Measurements from ENCODE around the gene THRAP3.
A peak's percentile ranks its signal among the peaks of the same experiment; 100 is the strongest.
"Not testable (repeated sequence)": the region's sequence is repeated elsewhere in the genome, so short reads cannot be mapped to it uniquely, and the experiment has no call there.

Gene THRAP3

DNA sequence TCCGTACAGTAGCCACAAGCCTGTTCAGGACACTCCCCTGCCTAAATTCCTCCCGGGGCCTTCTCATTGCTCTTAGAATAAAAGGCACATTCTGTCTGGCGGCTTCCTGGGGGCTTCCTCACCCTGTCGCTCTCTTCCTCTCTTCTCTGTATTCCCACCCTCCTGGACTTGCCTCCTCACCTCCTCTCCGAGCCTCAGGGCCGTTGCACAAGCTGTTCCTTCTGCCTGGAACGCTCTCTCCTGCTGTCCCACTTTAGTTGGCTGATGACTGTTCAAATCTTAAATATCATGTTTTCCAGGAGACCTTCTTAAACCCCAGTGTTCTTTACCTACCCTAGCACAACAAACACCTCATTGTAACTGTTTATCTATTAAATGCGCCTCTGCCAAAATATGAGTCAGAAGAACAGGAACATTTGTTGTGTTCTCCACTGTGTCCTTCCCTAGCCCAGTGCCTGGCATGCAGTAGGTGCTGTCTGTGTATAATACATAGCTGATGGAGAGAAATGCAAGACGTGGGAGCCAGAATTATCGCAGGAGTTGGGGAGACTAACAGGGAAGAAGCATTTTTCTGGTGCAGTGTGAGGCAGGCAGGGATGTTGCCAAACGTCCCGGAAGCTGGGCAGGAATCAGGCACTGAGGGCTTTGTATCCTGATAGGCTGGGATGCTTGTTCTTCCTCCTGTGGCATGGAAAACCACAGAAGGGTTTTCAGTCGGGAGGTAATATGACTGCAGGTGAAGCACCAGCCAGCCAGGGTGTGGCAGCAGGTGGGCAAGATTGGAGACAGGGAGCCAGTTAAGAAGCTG is 24.1 kb upstream of the THRAP3 start:
- Mint-ChIP-seq H3K4me1 (peaks cover under 1% of the 10 kb centered on the region), H3K9me3 (no peaks in the 10 kb centered on the region), H3K27me3 (no peaks in the 10 kb centered on the region), H3K36me3 (no peaks in the 10 kb centered on the region), H3K27ac (no peak overlapping the region), H3K4me3 (no peak overlapping the region)

DNA sequence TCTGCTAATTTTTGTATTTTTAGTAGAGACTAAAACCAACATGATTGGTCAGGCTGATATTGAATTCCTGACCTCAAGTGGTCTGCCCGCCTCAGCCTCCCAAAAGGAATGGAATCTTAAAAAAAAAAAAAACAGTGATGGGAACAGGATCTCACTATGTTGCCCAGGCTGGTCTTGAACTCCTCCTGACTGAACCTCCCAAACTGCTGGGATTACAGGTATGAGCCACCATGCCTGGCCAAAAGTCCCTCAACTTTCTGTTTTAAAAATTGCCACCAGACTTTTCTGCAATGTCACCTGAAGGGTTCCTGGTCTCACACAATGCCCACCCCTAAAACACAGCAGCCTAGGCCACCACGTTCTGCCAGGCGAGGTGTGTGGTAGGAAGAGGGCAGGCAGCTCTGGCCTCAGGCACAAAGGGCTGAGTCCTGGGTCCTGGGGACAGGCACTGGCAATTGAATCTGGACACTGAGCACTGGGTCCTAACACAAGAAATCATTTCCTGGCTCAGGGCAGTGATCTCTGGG is 21.2 kb upstream of the THRAP3 start:
- Mint-ChIP-seq H3K4me3 (no peak overlapping the region), H3K27ac (no peak overlapping the region), H3K27me3 (no peaks in the 10 kb centered on the region), H3K36me3 (no peaks in the 10 kb centered on the region), H3K4me1 (peaks cover 8% of the 10 kb centered on the region), H3K9me3 (no peaks in the 10 kb centered on the region)

DNA sequence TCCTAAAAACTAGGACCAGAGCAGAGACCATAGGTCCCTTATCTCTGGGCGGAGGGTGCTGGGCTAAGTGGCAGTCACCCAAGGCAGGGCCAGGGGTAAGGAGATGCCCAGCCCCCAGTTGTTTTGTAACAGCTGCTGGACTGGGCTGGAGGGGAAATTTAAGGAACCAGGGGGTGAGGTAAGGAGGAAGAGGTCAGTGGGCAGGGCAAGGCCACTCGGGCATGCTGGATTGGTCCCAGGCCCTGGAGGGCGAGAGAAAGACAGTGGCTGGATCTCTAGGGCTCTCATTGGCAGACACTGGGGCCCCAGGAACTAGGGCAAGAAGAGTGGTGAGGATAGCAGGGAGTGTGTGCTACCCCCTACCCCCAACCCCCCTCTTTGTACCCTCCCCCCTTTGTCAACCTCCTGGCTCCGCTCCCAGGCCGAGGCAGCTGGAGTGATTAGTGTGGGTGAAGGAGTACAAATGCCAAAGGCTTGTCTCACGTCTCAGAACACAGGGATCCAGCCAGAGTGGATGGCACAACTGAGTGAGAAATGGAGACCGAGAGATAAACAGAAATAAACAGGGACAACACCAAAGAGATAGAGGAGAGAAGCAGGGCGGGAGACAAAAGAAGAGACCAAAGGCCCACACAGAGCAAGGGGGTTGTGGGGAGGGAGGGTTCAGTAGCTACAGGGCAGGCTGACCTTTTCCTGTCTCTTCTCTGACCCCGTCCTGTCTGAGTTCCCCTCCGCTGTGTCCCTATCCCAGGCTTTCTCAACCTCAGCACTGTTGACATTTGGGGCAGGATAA is 20.5 kb upstream of the THRAP3 start:
- H3K36me3 Mint-ChIP-seq, result no peaks in the 10 kb centered on the region
- no peaks in the 10 kb centered on the region for H3K27me3 Mint-ChIP-seq
- peaks cover 8% of the 10 kb centered on the region for H3K4me1 Mint-ChIP-seq
- no peak overlapping the region for H3K4me3 Mint-ChIP-seq
- H3K27ac Mint-ChIP-seq, result no peak overlapping the region
- H3K9me3 Mint-ChIP-seq, result no peaks in the 10 kb centered on the region

DNA sequence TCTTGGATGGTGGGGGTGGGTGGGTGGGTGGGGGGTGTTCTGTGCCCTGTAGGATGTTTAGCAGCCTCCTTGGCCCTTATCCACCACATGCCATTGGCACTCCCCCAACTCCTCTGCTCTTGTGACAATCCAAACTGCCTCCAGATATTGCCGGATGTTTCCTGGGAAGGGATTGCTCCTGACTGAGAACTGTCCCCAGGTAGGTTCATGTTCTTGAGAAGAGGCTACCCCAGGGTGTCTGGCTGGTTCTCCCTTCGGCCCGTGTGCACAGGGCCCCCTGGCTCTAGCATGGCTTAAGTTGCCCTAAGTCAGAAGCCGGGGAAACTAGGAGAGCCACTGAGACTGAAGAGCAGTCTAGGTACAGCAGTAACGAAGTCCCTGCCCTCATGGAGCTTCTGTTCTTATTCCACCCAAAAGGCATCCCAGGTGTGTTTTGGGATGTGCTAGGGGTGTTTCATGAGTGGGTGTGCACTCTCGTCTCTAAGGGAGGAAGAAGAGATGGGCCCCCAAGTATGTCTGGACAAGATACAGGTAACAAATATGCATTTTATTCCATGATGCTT is 19.8 kb upstream of the THRAP3 start:
- Mint-ChIP-seq H3K27ac (no peak overlapping the region), H3K36me3 (no peaks in the 10 kb centered on the region), H3K27me3 (no peaks in the 10 kb centered on the region), H3K4me1 (peaks cover 8% of the 10 kb centered on the region), H3K9me3 (no peaks in the 10 kb centered on the region), H3K4me3 (no peak overlapping the region)

DNA sequence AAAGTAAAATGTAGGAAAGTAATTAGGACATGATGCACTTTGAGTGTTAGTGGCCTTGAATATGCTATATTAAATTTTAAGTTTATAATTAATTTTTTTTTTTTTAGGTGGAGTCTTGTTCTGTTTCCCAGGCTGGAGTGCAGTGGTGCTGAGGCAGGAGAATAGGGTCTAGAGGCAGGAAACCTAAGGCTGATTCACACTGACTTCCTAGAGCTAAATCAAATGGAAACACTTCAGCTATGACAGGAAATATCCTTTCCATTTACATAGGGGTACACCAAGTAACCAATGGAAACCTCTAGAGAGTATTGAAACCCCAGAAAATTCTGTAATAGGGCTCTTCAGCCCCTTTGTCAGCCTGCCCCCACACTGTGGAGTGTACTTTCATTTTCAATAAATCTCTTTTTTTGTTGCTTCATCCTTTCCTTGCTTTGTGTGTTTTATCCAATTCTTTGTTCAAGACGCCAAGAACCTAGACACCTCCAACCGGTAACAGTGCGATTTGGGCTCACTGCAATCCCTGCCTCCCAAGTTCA is 17.9 kb upstream of the THRAP3 start:
- H3K27ac Mint-ChIP-seq, result no peak overlapping the region
- H3K27me3 Mint-ChIP-seq, result no peaks in the 10 kb centered on the region
- no peaks in the 10 kb centered on the region for H3K9me3 Mint-ChIP-seq
- H3K4me3 Mint-ChIP-seq, result peak overlapping the region; percentile 24
- H3K36me3 Mint-ChIP-seq, result no peaks in the 10 kb centered on the region
- H3K4me1 Mint-ChIP-seq, result peaks cover 8% of the 10 kb centered on the region

DNA sequence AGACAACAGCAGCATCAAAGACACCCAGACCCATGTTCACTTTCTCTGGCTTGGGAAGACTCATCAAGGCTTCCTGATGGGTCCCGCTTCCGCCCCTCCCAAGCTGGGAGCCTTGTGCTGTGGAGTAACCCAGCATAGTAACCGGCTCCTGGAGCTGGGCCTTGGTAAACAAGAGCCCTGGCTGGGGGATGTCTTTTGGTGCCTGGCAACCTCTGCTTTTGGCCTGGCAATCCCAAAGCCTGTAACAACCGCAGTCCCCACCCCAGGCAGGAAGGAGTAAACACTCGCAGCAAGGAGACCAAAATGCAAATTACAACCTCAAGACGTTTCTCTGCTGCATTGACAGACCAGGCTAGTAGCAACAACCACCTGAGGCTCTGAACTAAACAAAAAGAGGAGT is 16.9 kb upstream of the THRAP3 start:
- H3K36me3 Mint-ChIP-seq, result no peaks in the 10 kb centered on the region
- H3K27ac Mint-ChIP-seq, result no peak overlapping the region

DNA sequence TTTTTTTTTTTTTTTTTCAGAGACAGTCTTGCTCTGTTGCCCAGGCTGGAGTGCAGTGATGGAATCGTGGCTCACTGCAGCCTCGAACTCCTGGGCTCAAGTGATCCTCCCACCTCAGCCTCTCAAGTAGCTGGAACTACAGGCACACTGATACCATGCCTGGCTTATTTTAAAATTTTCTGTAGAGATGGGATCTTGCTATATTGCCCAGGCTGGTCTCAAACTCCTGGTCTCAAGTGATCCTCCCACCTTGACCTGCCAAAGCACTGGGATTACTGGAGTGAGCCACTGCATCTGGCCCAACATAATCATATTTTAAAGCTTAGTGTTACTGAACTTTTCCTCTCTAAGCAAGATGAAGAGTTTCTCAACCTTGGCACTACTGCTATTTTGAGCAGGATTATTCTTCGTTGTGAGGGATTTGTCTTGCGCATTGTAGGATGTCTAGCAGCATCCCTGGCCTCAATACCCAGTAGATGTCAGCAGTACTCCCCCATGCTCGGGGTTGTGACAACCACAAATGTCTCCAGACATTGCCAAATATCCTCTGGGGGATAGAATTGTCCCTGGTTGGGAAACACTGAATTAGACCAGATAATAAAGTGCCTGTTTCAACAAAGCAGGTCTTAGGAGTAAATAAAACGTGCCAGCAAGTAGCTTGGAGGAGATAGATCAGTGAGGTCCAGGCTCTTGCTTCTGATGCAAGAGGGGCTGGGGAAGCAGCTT is 15.1 kb upstream of the THRAP3 start:
- Mint-ChIP-seq H3K4me1 (peaks cover 8% of the 10 kb centered on the region), H3K27me3 (no peaks in the 10 kb centered on the region), H3K4me3 (no peak overlapping the region), H3K9me3 (no peaks in the 10 kb centered on the region), H3K27ac (no peak overlapping the region), H3K36me3 (no peaks in the 10 kb centered on the region)

More for the DNA sequence above, 16.9 kb upstream of the THRAP3 start:
- no peak overlapping the region for H3K4me3 Mint-ChIP-seq
- no peaks in the 10 kb centered on the region for H3K27me3 Mint-ChIP-seq
- no peaks in the 10 kb centered on the region for H3K9me3 Mint-ChIP-seq
- peaks cover 8% of the 10 kb centered on the region for H3K4me1 Mint-ChIP-seq

DNA sequence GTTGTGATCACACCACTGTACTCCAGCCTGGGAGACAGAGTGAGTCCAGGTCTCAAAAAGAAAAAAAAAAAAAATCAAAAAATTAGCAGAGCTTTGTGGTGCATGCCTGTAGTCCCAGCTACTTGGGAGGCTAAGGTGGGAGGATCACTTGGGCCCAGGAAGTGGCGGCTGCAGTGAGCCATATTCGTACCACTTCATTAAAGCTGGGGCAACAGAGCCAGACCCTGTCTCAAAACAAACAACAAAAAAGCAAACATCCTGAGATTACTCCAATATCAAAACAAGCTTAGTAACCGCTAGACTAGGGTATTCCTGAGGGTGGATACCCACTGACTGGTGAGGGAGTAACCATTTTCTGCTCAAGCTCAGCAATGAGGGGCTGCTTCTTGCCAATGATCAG is 12.9 kb upstream of the THRAP3 start:
- Mint-ChIP-seq H3K27ac (no peak overlapping the region), H3K9me3 (no peaks in the 10 kb centered on the region), H3K36me3 (no peaks in the 10 kb centered on the region), H3K4me3 (no peak overlapping the region), H3K27me3 (no peaks in the 10 kb centered on the region), H3K4me1 (peaks cover 5% of the 10 kb centered on the region)

DNA sequence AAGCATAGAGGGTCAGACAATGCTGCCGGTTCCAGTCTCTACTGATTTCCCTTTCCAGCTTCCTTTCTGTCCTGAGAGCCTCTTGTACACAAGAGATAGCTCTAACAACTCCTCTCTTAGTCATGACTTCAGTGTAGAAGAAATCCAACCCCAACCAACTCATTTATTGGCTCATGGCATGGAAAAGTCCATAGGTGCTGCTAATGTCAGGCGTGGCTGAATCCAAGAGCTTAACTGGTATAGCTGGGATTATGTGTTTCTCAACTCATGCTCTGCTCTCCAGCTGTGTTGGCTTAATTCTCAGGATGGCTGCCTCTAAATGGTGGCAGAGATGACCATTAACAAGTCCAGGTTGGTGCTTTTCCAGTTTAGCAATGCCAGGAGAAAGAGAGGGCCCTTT is 12.4 kb upstream of the THRAP3 start:
- Mint-ChIP-seq H3K9me3 (no peaks in the 10 kb centered on the region), H3K4me3 (no peak overlapping the region), H3K36me3 (no peaks in the 10 kb centered on the region), H3K4me1 (no peaks in the 10 kb centered on the region), H3K27me3 (no peaks in the 10 kb centered on the region), H3K27ac (no peak overlapping the region)

DNA sequence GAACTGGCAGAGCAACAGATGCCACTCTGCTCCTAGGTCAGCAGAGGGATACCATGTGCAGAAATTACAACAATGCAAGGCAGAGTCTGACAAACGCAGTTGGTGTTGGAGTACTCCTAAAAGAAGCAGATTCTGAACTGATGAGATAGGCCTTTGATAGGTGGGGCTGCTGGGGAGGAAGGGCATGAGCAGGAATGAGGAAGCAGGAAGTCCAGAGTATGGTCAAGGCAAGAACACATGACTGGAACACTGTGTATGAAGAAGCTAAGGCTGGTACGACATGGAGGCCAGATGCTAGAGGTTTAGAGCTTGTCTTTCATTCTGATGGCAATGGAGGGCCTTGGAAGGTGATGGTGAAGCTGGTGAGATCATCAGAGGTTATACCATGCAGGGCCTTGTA is 11.5 kb upstream of the THRAP3 start:
- Mint-ChIP-seq H3K36me3 (no peaks in the 10 kb centered on the region), H3K4me3 (no peak overlapping the region), H3K27ac (no peak overlapping the region), H3K9me3 (no peaks in the 10 kb centered on the region), H3K4me1 (peaks cover 3% of the 10 kb centered on the region), H3K27me3 (no peaks in the 10 kb centered on the region)

DNA sequence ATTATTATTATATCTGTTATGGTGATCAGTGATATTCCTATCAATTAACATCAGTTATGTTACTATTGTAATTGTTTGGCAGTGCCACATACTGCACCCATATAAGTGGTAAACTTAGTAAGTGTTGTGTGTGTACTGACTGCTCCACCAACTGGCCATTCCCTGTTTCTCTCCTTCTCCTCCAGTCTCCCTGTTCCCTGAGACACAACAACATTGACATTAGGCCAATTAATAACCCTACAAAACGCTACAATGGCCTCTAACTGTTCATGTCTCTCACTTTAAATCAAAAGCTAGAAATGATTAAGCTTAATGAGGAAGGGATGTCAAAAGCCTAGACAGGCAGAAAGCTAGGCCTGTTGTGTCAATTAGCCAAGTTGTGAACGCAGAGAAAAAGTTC is 6.6 kb upstream of the THRAP3 start:
- Mint-ChIP-seq H3K27ac (no peak overlapping the region), H3K4me1 (peaks cover 3% of the 10 kb centered on the region), H3K36me3 (no peaks in the 10 kb centered on the region)

DNA sequence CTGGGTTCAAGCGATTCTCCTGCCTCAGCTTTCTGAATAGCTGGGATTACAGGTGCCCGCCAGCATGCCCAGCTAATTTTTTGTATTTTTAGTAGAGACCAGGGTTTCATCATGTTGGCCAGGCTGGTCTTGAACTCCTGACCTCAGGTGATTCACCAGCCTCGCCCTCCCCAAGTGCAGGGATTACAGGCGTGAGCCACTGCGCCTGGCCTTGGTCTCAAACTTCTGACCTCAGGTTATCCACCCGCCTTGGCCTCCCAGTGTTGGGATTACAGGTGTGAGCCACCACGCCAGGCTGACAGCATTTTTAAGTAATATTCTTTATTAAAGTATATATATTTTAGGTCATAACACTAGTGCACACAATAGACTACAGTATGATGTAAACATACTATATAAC is 2.3 kb upstream of the THRAP3 start:
- peaks cover 28% of the 10 kb centered on the region for H3K4me1 Mint-ChIP-seq
- not testable (repeated sequence) for H3K4me3 Mint-ChIP-seq, H3K36me3 Mint-ChIP-seq, H3K27me3 Mint-ChIP-seq, H3K27ac Mint-ChIP-seq, H3K9me3 Mint-ChIP-seq

More for the DNA sequence above, 6.6 kb upstream of the THRAP3 start:
- Mint-ChIP-seq H3K27me3 (no peaks in the 10 kb centered on the region), H3K4me3 (no peak overlapping the region), H3K9me3 (no peaks in the 10 kb centered on the region)

DNA sequence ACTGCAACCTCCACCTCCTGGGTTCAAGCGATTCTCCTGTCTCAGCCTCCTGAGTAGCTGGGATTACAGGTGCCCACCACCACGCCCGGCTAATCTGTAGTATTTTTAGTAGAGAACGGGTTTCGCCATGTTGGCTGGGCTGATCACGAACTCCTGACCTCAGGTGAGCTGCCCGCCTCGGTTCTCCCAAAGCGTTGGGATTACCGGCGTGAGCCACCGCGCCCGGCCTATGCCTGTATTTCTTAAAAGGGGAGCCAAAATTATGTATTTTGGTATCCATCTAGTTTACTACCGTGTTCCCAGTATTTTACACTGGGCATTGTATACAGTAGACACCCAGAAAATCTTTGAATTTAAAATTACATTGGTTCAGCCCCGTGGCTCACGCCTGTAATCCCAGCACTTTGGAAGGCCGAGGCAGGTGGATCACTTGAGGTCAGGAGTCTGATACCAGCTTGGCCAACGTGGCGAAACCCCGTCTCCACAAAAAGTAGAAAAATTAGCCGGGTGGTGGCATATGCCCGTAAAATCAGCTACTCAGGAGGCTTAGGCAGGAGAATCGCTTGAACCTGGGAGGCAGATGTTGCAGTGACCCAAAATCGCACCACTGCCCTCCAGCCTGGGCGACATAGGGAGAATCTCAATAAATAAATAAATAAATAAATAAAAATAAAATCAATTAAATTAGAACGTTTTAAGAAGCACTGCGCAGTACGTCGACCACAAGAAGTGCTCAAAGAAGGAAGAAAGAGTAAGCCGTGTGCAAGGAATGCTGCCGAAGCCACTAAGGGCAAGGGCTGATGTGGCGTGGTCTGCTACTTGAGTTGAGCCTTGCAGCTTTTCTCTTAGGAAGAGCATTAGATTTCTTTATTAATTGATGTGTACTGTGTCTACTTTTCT is 1.5 kb upstream of the THRAP3 start:
- H3K9me3 Mint-ChIP-seq, result no peaks in the 10 kb centered on the region
- peaks cover 30% of the 10 kb centered on the region for H3K4me1 Mint-ChIP-seq
- no peaks in the 10 kb centered on the region for H3K27me3 Mint-ChIP-seq
- H3K36me3 Mint-ChIP-seq, result peaks cover 9% of the 10 kb centered on the region
- peak overlapping the region; percentile 92 for H3K4me3 Mint-ChIP-seq
- peak overlapping the region; percentile 97 for H3K27ac Mint-ChIP-seq

DNA sequence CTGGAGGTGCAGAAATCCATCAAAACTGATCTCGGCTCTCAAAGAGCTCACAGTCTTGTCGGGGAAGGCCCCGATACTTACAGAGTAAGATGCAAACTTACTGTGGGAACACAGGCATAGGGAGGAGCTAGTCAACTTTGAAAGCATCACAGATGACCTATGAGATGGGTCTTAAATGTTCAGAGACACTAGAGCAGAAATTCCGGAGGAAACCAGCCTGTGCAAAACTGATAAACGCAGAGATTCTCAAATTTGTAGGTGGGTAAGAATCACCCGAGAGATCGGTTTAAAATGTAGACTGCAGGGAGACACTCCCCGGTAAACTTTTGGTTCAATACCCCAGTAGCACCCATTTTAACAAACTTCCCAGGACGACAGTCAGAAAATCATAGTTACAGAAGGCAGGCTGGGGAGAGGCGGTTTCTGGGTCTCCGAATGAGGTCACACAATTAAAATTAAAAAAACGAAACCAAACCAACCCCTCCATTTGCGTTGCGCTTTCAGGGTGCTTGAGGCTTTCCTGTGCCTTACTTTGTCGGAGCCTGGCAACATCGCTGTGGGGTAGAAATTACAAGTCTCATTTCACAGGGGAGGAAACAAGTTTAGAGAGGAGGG is 755 bp upstream of the THRAP3 start:
- H3K36me3 Mint-ChIP-seq, result peaks cover 9% of the 10 kb centered on the region
- no peaks in the 10 kb centered on the region for H3K9me3 Mint-ChIP-seq
- H3K27ac Mint-ChIP-seq, result peak overlapping the region; percentile 97
- H3K27me3 Mint-ChIP-seq, result no peaks in the 10 kb centered on the region
- H3K4me3 Mint-ChIP-seq, result peak overlapping the region; percentile 92
- peaks cover 30% of the 10 kb centered on the region for H3K4me1 Mint-ChIP-seq
